Mucosa of gallbladder (tissue), 1 donor: ENCODE results near the gene CTNNA3. TPM values are rescaled to one million over a fixed set of nuclear protein-coding genes. Genes with fewer than 3 reads are reported as not detected.
"Not testable (repeated sequence)": the region's sequence is repeated elsewhere in the genome, so short reads cannot be mapped to it uniquely, and the experiment has no call there.

Source experiments
- DNase-seq: peaks from one replicate; pipeline ENCODE4 v3.0.0-alpha.2; 2020; ENCODE audit warnings: low spot score
- total RNA-seq: library from RNA; stranded (reverse); gene quantifications from one replicate; pipeline ENCODE4 v1.2.1, GENCODE V29; 2021
- donor health status: DM: no; HTN: no; CAD: no.

The CTNNA3 gene
- total RNA-seq, 1 donor from 2014 or later, result 3.7 TPM

GRCh38 chr10:67506757-67507091 lies 189.3 kb downstream of the CTNNA3 start:
- no peak for DNase-seq

- DNase-seq, result no peak
These were observed 189.8 kb downstream of the CTNNA3 start for GRCh38 chr10:67506083-67506756.

GRCh38 chr10:67492317-67493019 lies 203.5 kb downstream of the CTNNA3 start:
- no peak for DNase-seq

- no peak for DNase-seq
These were observed 207.9 kb downstream of the CTNNA3 start for GRCh38 chr10:67487906-67488619.

GRCh38 chr10:67487199-67487598 lies 208.8 kb downstream of the CTNNA3 start:
- no peak for DNase-seq

- no peak for DNase-seq
These were observed 218.1 kb downstream of the CTNNA3 start for GRCh38 chr10:67477868-67478267.

GRCh38 chr10:67476201-67476600 lies 219.8 kb downstream of the CTNNA3 start:
- DNase-seq, result no peak

- DNase-seq, result no peak
These were observed 222.0 kb downstream of the CTNNA3 start for GRCh38 chr10:67473850-67474633.

GRCh38 chr10:67471022-67471421 lies 225.0 kb downstream of the CTNNA3 start:
- DNase-seq, result no peak

- DNase-seq, result no peak
These were observed 231.7 kb downstream of the CTNNA3 start for GRCh38 chr10:67464278-67464677.

GRCh38 chr10:67452892-67453291 lies 243.1 kb downstream of the CTNNA3 start:
- no peak for DNase-seq

- no peak for DNase-seq
These were observed 257.2 kb downstream of the CTNNA3 start for GRCh38 chr10:67438605-67439304.

GRCh38 chr10:67433276-67433675 lies 262.7 kb downstream of the CTNNA3 start:
- no peak for DNase-seq

- no peak for DNase-seq
These were observed 293.4 kb downstream of the CTNNA3 start for GRCh38 chr10:67402620-67403019.

- DNase-seq, result no peak
These were observed 294.3 kb downstream of the CTNNA3 start for GRCh38 chr10:67401711-67402110.

- not testable (repeated sequence) for DNase-seq
These were observed 309.0 kb downstream of the CTNNA3 start for GRCh38 chr10:67386841-67387533.

- DNase-seq, result no peak
These were observed 309.7 kb downstream of the CTNNA3 start for GRCh38 chr10:67386260-67386659.

GRCh38 chr10:67385566-67385965 lies 310.4 kb downstream of the CTNNA3 start:
- DNase-seq, result no peak

GRCh38 chr10:67385089-67385488 lies 310.9 kb downstream of the CTNNA3 start:
- DNase-seq, result no peak

- no peak for DNase-seq
These were observed 364.7 kb downstream of the CTNNA3 start for GRCh38 chr10:67331121-67331910.
